ENCODE measurements around the gene SUN2. TPM values are rescaled to one million over a fixed set of nuclear protein-coding genes. Genes with fewer than 3 reads are reported as not detected.
A peak's percentile ranks its signal among the peaks of the same experiment; 100 is the strongest.

Gene SUN2
- total RNA-seq, 1 experiment from 2014 or later, result 31.8 TPM

GRCh38 chr22:38786631-38787030 is 30.8 kb upstream of the SUN2 start:
- Histone ChIP-seq H3K4me3 (ENCODE audit: insufficient read depth, low read depth, low read length) (no peak overlapping the region), H3K27me3 (ENCODE audit: control insufficient read depth, insufficient read depth, low read length) (no peaks in the 10 kb centered on the region), H3K36me3 (replicated peaks; ENCODE audit: control insufficient read depth, insufficient read depth, low read length) (no peaks in the 10 kb centered on the region)
- DNase-seq, result no peak

- no peak overlapping the region for H3K4me3 ChIP-seq (ENCODE audit: insufficient read depth, low read depth, low read length)
- no peak for DNase-seq
- no peaks in the 10 kb centered on the region for H3K27me3 ChIP-seq (ENCODE audit: control insufficient read depth, insufficient read depth, low read length)
- H3K36me3 ChIP-seq (replicated peaks; ENCODE audit: control insufficient read depth, insufficient read depth, low read length), result no peaks in the 10 kb centered on the region
These were observed 29.1 kb upstream of the SUN2 start for GRCh38 chr22:38784856-38785255.

- H3K36me3 ChIP-seq (replicated peaks; ENCODE audit: control insufficient read depth, insufficient read depth, low read length), result no peaks in the 10 kb centered on the region
- H3K27me3 ChIP-seq (ENCODE audit: control insufficient read depth, insufficient read depth, low read length), result no peaks in the 10 kb centered on the region
- no peak for DNase-seq
- H3K4me3 ChIP-seq (ENCODE audit: insufficient read depth, low read depth, low read length), result no peak overlapping the region
These were observed 28.2 kb upstream of the SUN2 start for GRCh38 chr22:38784035-38784434.

DNA sequence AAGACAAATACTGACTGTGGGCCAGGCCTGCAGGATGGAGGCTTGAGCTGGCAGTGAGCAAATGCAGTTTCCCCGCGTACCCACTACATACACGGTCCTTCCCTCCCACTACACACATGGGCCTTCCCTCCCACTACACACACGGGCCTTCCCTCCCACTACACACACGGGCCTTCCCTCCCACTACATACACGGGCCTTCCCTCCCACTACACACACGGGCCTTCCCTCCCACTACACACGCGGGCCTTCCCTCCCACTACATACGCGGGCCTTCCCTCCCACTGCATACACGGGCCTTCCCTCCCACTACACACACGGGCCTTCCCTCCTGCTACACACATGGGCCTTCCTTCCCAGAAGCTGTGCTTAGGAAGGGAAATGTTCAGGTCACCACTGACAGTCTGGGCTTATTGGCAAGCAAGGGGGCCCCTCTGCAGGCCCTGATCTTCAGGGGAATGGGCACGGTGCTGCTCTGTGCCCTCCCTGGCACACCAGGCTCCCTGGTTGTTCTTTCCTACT is 27.4 kb upstream of the SUN2 start:
- DNase-seq, result no peak

DNA sequence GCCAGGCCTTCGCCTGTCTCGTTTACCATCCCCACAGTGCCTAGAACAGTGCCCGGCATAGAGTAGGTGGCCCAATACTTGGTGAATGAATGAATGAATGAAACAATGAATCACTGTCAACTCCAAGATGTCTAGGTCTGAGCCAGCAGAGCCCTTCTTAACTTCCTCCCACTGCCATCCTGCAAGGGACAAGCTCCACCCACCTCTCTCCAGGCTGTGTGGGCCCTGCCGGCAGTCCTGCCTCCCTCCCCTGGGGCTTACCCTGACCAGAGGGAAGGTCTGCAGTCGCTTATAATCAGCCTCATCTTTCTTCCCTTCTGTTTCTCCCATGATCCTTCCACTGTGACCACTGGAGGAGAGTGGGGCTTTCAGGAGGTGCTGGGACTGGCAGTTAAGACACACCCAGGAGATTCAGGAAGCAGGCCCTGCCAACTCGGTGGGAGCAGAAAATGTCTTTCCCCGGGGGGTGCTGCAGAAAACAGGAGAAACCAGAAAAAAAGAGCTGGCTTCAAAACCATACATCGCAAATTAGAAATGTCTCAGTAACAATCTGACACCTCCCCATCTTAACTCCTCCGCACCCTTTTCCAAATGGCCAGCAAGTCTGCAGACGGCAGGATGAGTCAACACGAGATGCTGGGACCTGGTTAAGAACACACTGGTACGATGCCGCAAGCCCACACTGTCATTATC is 26.8 kb upstream of the SUN2 start:
- H3K27me3 ChIP-seq (ENCODE audit: control insufficient read depth, insufficient read depth, low read length), result no peaks in the 10 kb centered on the region
- H3K36me3 ChIP-seq (replicated peaks; ENCODE audit: control insufficient read depth, insufficient read depth, low read length), result no peaks in the 10 kb centered on the region
- H3K4me3 ChIP-seq (ENCODE audit: insufficient read depth, low read depth, low read length), result no peak overlapping the region
- peak; percentile 84 for DNase-seq

More for the DNA sequence above, 27.4 kb upstream of the SUN2 start:
- H3K36me3 ChIP-seq (replicated peaks; ENCODE audit: control insufficient read depth, insufficient read depth, low read length), result no peaks in the 10 kb centered on the region
- no peak overlapping the region for H3K4me3 ChIP-seq (ENCODE audit: insufficient read depth, low read depth, low read length)
- no peaks in the 10 kb centered on the region for H3K27me3 ChIP-seq (ENCODE audit: control insufficient read depth, insufficient read depth, low read length)

- H3K36me3 ChIP-seq (replicated peaks; ENCODE audit: control insufficient read depth, insufficient read depth, low read length), result no peaks in the 10 kb centered on the region
- no peaks in the 10 kb centered on the region for H3K27me3 ChIP-seq (ENCODE audit: control insufficient read depth, insufficient read depth, low read length)
- peak; percentile 48 for DNase-seq
- no peak overlapping the region for H3K4me3 ChIP-seq (ENCODE audit: insufficient read depth, low read depth, low read length)
These were observed 25.2 kb upstream of the SUN2 start for GRCh38 chr22:38781033-38781432.

DNA sequence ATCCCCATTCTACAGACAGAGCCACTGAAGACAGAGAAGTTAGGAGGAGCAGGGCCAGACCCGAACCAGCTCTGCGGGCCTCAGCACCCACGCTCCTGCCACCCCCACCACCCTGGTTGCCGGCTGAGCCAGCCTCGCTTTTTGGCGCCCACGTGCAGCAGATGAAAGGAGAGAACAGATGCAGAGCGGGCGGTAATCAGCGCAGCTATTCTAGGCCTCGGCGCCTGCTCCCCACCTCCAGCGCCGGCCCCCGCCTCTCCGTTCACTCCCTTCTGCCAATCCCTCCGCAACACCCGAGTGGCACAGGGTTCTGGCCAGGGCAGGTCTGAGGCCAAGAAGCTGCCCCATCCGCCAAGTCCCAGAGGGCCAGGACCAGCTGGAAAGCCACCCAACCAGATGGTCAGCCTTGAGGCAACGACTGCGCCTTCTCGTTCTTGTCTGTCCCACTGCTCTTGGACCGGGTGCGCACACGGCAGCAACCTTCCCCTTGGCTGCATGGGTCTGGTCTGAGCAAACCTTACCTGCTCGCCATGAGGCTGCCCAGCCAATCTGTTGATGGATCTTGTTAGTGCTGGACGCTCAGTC is 21.4 kb upstream of the SUN2 start:
- Histone ChIP-seq H3K4me3 (ENCODE audit: insufficient read depth, low read depth, low read length) (no peak overlapping the region), H3K27me3 (ENCODE audit: control insufficient read depth, insufficient read depth, low read length) (no peaks in the 10 kb centered on the region), H3K36me3 (replicated peaks; ENCODE audit: control insufficient read depth, insufficient read depth, low read length) (no peaks in the 10 kb centered on the region)
- DNase-seq, result peak; percentile 46

DNA sequence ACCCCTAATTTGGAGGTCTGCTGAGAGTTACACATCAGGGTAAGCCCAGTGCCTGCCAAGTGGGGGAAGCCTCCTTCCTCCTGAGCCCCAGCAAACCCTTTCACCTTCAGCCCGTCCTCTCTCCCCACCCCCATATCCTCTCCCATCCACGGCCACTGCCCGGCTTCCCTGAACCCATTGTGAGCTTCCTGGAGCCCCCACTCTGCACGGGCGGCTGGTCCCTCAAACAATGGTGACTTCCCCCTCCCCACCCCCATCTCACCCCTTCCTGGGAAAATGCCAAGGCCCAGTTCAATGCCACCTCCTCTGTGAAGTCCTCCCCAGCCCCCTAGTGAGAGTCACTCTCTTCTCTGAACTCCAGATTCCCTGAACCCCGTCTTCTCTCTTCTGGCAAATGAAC is 20.3 kb upstream of the SUN2 start:
- Histone ChIP-seq H3K36me3 (replicated peaks; ENCODE audit: control insufficient read depth, insufficient read depth, low read length) (no peaks in the 10 kb centered on the region), H3K27me3 (ENCODE audit: control insufficient read depth, insufficient read depth, low read length) (no peaks in the 10 kb centered on the region)
- DNase-seq, result peak; percentile 50

DNA sequence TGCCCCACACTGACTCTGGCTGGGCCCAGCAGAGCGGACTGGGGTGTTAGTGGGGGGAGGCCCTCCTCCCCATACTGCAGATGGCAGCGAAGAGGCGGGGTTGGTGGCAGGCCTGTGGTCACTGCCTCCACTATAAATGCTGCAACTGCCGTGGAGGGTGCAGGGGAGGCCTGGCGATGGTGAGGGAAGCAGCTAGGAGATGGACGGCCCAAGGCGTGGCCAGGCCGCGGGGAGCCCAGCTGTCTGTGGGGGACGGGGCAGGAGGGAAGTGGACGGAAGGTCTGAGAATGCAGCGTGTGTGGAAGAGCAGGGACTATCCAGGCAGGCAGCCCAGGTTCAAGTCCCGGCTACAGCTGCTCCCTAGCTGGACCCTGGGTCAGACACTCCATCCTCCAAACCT is 19.9 kb upstream of the SUN2 start:
- Histone ChIP-seq H3K4me3 (ENCODE audit: insufficient read depth, low read depth, low read length) (no peak overlapping the region), H3K27me3 (ENCODE audit: control insufficient read depth, insufficient read depth, low read length) (no peaks in the 10 kb centered on the region), H3K36me3 (replicated peaks; ENCODE audit: control insufficient read depth, insufficient read depth, low read length) (no peaks in the 10 kb centered on the region)
- DNase-seq, result peak; percentile 60

More for the DNA sequence above, 20.3 kb upstream of the SUN2 start:
- no peak overlapping the region for H3K4me3 ChIP-seq (ENCODE audit: insufficient read depth, low read depth, low read length)

GRCh38 chr22:38774496-38775166 is 18.8 kb upstream of the SUN2 start:
- H3K27me3 ChIP-seq (ENCODE audit: control insufficient read depth, insufficient read depth, low read length), result no peaks in the 10 kb centered on the region

GRCh38 chr22:38773363-38773946 is 17.7 kb upstream of the SUN2 start:
- Histone ChIP-seq H3K4me3 (ENCODE audit: insufficient read depth, low read depth, low read length) (no peak overlapping the region), H3K36me3 (replicated peaks; ENCODE audit: control insufficient read depth, insufficient read depth, low read length) (no peaks in the 10 kb centered on the region), H3K27me3 (ENCODE audit: control insufficient read depth, insufficient read depth, low read length) (no peaks in the 10 kb centered on the region)
- DNase-seq, result no peak

More at GRCh38 chr22:38774496-38775166, 18.8 kb upstream of the SUN2 start:
- H3K36me3 ChIP-seq (replicated peaks; ENCODE audit: control insufficient read depth, insufficient read depth, low read length), result no peaks in the 10 kb centered on the region
- no peak overlapping the region for H3K4me3 ChIP-seq (ENCODE audit: insufficient read depth, low read depth, low read length)
- peak; percentile 26 for DNase-seq

- Histone ChIP-seq H3K27me3 (ENCODE audit: control insufficient read depth, insufficient read depth, low read length) (no peaks in the 10 kb centered on the region), H3K36me3 (replicated peaks; ENCODE audit: control insufficient read depth, insufficient read depth, low read length) (no peaks in the 10 kb centered on the region), H3K4me3 (ENCODE audit: insufficient read depth, low read depth, low read length) (no peak overlapping the region)
- no peak for DNase-seq
These were observed 16.8 kb upstream of the SUN2 start for GRCh38 chr22:38772623-38772873.

GRCh38 chr22:38770257-38770949 is 14.6 kb upstream of the SUN2 start:
- no peaks in the 10 kb centered on the region for H3K27me3 ChIP-seq (ENCODE audit: control insufficient read depth, insufficient read depth, low read length)
- H3K36me3 ChIP-seq (replicated peaks; ENCODE audit: control insufficient read depth, insufficient read depth, low read length), result no peaks in the 10 kb centered on the region
- no peak overlapping the region for H3K4me3 ChIP-seq (ENCODE audit: insufficient read depth, low read depth, low read length)
- DNase-seq, result no peak

GRCh38 chr22:38768036-38768435 is 12.2 kb upstream of the SUN2 start:
- Histone ChIP-seq H3K27me3 (ENCODE audit: control insufficient read depth, insufficient read depth, low read length) (no peaks in the 10 kb centered on the region), H3K36me3 (replicated peaks; ENCODE audit: control insufficient read depth, insufficient read depth, low read length) (no peaks in the 10 kb centered on the region), H3K4me3 (ENCODE audit: insufficient read depth, low read depth, low read length) (no peak overlapping the region)
- DNase-seq, result no peak
